Measurements from ENCODE around the gene MXI1.

Gene MXI1

GRCh38 chr10:110323503-110323902, 116.1 kb downstream of the MXI1 start:
- H3K9me3 ChIP-seq (ENCODE audit: severe bottlenecking), result no peaks in the 10 kb centered on the region
- DNase-seq (ENCODE audit: low spot score) (no peak), ATAC-seq (ENCODE audit: low read depth) (peak; percentile 88)
- H3K27ac ChIP-seq (ENCODE audit: poor library complexity, severe bottlenecking), result no peak overlapping the region
- H3K4me1 ChIP-seq (ENCODE audit: insufficient read depth, poor library complexity, severe bottlenecking), result peaks cover 16% of the 10 kb centered on the region
- H3K36me3 ChIP-seq (ENCODE audit: low read depth), result no peaks in the 10 kb centered on the region
- H3K4me3 ChIP-seq (ENCODE audit: severe bottlenecking), result no peak overlapping the region
- H3K27me3 ChIP-seq (ENCODE audit: insufficient read depth, poor library complexity, severe bottlenecking), result no peaks in the 10 kb centered on the region
- TF ChIP-seq CTCF (IDR thresholded peaks at IDR 0.05; ENCODE audit: poor library complexity, severe bottlenecking), result no peak

GRCh38 chr10:110324201-110324804, 116.9 kb downstream of the MXI1 start:
- no peak overlapping the region for H3K27ac ChIP-seq (ENCODE audit: poor library complexity, severe bottlenecking)

GRCh38 chr10:110324805-110325280, 117.4 kb downstream of the MXI1 start:
- no peak overlapping the region for H3K4me3 ChIP-seq (ENCODE audit: severe bottlenecking)
- DNase-seq (ENCODE audit: low spot score), result no peak
- peaks cover 16% of the 10 kb centered on the region for H3K4me1 ChIP-seq (ENCODE audit: insufficient read depth, poor library complexity, severe bottlenecking)
- no peaks in the 10 kb centered on the region for H3K36me3 ChIP-seq (ENCODE audit: low read depth)
- peaks cover under 1% of the 10 kb centered on the region for H3K9me3 ChIP-seq (ENCODE audit: severe bottlenecking)
- ATAC-seq (ENCODE audit: low read depth), result no peak
- TF ChIP-seq CTCF (IDR thresholded peaks at IDR 0.05; ENCODE audit: poor library complexity, severe bottlenecking), result no peak
- no peaks in the 10 kb centered on the region for H3K27me3 ChIP-seq (ENCODE audit: insufficient read depth, poor library complexity, severe bottlenecking)
- H3K27ac ChIP-seq (ENCODE audit: poor library complexity, severe bottlenecking), result no peak overlapping the region

More at GRCh38 chr10:110324201-110324804, 116.9 kb downstream of the MXI1 start:
- ATAC-seq (ENCODE audit: low read depth), result no peak
- Histone ChIP-seq H3K4me1 (ENCODE audit: insufficient read depth, poor library complexity, severe bottlenecking) (peaks cover 16% of the 10 kb centered on the region), H3K9me3 (ENCODE audit: severe bottlenecking) (no peaks in the 10 kb centered on the region), H3K4me3 (ENCODE audit: severe bottlenecking) (no peak overlapping the region), H3K27me3 (ENCODE audit: insufficient read depth, poor library complexity, severe bottlenecking) (no peaks in the 10 kb centered on the region), H3K36me3 (ENCODE audit: low read depth) (no peaks in the 10 kb centered on the region)
- DNase-seq (ENCODE audit: low spot score), result no peak
- TF ChIP-seq CTCF (IDR thresholded peaks at IDR 0.05; ENCODE audit: poor library complexity, severe bottlenecking), result no peak

- H3K36me3 ChIP-seq (ENCODE audit: low read depth), result no peaks in the 10 kb centered on the region
- peaks cover 16% of the 10 kb centered on the region for H3K4me1 ChIP-seq (ENCODE audit: insufficient read depth, poor library complexity, severe bottlenecking)
- H3K9me3 ChIP-seq (ENCODE audit: severe bottlenecking), result peaks cover 9% of the 10 kb centered on the region
- no peak for TF ChIP-seq CTCF (IDR thresholded peaks at IDR 0.05; ENCODE audit: poor library complexity, severe bottlenecking)
- no peak for DNase-seq (ENCODE audit: low spot score)
- no peaks in the 10 kb centered on the region for H3K27me3 ChIP-seq (ENCODE audit: insufficient read depth, poor library complexity, severe bottlenecking)
- peak overlapping the region; percentile 73 for H3K27ac ChIP-seq (ENCODE audit: poor library complexity, severe bottlenecking)
- ATAC-seq (ENCODE audit: low read depth), result peak; percentile 40; the same call in 2 of the 3 replicates
- no peak overlapping the region for H3K4me3 ChIP-seq (ENCODE audit: severe bottlenecking)
These were observed 119.1 kb downstream of the MXI1 start for GRCh38 chr10:110326351-110327032.

All from RWPE2 (cell line).